Activated CD8-positive, alpha-beta memory T cell treated with anti-CD3 and anti-CD28 coated beads, Interleukin-2, amount 50 U/mL, for 24 hours (primary cell): ENCODE data around the gene IREB2.

ENCODE experiments used
- DNase-seq: peaks from one replicate; pipeline ENCODE4 v3.0.0-alpha.2; 2020; ENCODE audit errors: extremely low read depth

Gene IREB2

DNA sequence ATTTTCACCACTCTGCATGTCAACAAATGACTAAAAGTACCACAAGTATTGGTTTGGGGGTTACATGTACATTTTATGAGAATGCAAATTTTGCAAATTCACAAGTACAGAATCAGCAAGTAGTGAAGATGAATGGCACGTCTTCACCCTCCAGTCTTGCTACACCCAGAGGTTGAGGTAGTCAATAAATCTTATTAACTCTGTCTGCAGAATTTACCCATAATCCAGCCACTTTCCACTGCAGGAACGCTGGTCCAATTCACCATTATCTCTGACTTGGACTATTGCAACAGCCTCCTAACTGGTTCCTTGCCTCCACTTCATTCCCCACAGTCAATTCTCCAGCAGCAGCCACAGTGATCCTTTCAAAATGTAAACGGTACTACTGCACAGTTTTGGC is 112.8 kb downstream of the IREB2 start:
- no peak for DNase-seq
